Measurements from ENCODE around the gene EVC. TPM values are rescaled to one million over a fixed set of nuclear protein-coding genes. Genes with fewer than 3 reads are reported as not detected.

Gene EVC
- total RNA-seq, 2 experiments from 2014 or later, result 0.17 TPM; not detected in 1

DNA sequence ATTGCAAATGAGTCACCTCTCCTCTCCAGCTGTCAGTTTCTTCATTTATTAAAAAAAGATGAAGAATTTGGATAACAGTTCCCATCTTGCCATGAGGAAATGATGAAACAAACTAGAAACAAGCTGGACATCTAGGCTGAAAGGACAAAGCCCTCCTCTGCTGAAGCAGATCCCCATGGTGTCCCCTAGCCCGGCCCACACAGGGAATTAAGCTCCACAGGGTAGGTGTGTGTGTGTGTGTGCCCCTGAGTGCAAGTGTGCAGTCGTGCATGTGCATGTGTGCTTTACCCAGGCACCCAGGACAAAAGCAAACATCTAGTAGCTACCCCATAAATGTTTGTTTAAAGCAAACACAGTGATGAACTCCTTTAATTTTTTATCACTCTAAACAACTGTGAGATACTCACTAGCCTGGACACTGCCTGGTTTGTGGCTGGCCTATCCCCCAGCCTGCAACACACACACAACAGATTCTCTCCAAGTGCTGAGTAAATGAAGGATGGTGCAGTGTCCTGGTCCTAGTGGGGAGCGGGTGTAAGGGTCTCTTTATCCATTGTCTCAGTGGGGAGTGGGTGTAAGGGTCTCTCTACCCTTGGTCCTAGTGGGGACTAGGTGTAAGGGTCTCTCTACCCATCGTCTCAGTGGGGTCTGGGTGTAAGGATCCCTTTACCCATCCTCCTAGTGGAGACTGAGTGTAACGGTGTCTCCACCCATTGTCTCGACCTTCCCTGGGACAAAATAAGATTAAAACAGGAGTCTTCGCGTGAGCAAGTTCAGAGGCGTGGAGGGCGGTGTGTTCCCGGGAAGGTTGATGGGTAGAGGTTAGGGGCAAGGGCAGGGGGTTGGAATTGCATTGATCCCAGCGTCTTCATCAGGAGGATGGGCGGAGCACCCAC, 688 bp upstream of the EVC start:
- H3K4me1 Mint-ChIP-seq (ENCODE audit: low read depth), result peaks cover 12% of the 10 kb centered on the region
- H3K36me3 Mint-ChIP-seq (ENCODE audit: low read depth), result peaks cover 4% of the 10 kb centered on the region
- H3K4me3 Mint-ChIP-seq, result peak overlapping the region; percentile 44
- no peak overlapping the region for H3K27ac Mint-ChIP-seq
- CTCF ChIA-PET, result no interaction called here
- peaks cover 43% of the 10 kb centered on the region for H3K27me3 Mint-ChIP-seq (ENCODE audit: low read depth)
- no peak for DNase-seq
- intact Hi-C loops (cut with micrococcal nuclease), result no loop called here
- peaks cover 13% of the 10 kb centered on the region for H3K9me3 Mint-ChIP-seq

DNA sequence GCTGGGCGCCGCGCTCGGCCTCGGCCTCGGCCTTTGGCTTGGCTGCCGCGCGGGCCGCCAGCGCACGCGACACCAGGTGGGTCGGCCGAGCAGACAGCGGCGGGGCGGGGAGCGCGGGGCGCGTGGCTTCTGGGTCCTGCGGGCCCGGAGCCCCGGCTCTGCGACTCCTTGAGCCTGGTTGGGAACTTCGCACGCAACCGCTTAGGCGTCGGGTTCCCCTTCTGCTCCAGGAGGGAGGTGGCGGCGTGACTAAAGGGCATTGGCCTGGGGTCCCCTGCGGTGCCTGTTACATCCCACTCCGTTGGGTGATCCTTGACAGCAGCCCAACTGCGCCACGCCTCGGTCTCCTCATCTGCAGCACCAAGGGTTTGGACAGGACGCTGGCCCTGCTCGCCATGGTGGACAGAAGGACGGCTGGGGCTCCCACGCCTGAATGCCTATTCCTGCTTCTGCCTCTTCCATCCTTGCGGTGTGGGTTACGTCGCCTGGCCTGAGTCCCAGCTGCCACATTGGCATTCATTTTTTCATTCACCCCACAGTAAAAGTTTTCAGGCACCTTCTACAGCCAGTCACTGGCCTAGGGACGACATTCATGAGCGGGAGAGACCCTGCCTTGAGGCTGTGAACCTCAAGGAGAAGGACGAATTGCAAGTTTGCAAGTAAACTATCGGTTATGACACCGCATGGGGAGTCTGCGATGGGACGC, 631 bp downstream of the EVC start:
- intact Hi-C loops (cut with micrococcal nuclease), result no loop called here
- Mint-ChIP-seq H3K27ac (no peak overlapping the region), H3K27me3 (ENCODE audit: low read depth) (peaks cover 39% of the 10 kb centered on the region)

DNA sequence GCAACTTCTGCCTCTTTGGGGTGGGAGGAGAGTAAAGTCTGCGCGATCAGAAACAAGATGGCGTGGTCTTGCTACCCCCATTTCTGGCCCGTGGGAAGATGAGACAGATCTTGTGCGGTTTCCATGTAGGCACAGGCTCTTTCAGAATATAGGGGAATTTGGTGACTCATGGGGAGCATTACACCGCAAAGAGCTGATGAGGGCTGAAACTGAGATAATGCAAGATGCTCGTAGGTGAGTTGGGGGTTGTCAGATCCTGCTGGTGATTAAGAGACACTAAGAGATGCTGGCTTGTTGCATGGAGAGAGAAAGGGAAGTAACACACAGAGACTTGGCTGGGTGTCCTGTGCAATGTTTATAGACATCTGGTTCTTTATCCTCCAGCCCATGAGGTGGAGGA, 1.5 kb downstream of the EVC start:
- CTCF ChIA-PET, result no interaction called here

More for the DNA sequence above, 631 bp downstream of the EVC start:
- CTCF ChIA-PET, result no interaction called here
- DNase-seq, result no peak
- H3K36me3 Mint-ChIP-seq (ENCODE audit: low read depth), result peaks cover 4% of the 10 kb centered on the region
- peaks cover 18% of the 10 kb centered on the region for H3K9me3 Mint-ChIP-seq
- H3K4me3 Mint-ChIP-seq, result no peak overlapping the region
- peaks cover 12% of the 10 kb centered on the region for H3K4me1 Mint-ChIP-seq (ENCODE audit: low read depth)

DNA sequence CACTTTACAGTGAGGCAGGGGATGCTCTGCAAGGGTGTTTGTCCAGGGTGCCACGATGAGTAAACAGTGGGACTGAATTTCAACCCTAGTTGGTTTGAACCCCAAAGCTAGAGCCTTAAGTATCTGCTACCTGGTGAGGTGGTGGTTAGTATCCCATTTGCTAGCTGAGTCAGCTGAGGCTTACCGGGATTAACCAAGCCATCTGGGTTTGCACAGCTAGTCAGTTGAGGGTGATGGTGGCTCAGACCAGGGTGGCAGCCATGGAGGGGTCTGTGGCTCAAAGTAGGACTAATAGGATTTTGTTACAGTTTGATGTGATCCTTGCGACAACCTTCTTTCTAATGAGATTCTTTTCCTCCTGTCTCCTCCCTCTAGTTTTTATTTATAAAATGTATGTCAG, 1.9 kb downstream of the EVC start:
- Mint-ChIP-seq H3K27ac (no peak overlapping the region), H3K27me3 (ENCODE audit: low read depth) (peaks cover 28% of the 10 kb centered on the region), H3K4me1 (ENCODE audit: low read depth) (peaks cover 6% of the 10 kb centered on the region), H3K4me3 (no peak overlapping the region), H3K36me3 (ENCODE audit: low read depth) (peaks cover 4% of the 10 kb centered on the region), H3K9me3 (peaks cover 24% of the 10 kb centered on the region)
- intact Hi-C loops (cut with micrococcal nuclease), result no loop called here
- no peak for DNase-seq
- CTCF ChIA-PET, result no interaction called here

More for the DNA sequence above, 1.5 kb downstream of the EVC start:
- intact Hi-C loops (cut with micrococcal nuclease), result no loop called here
- peaks cover 4% of the 10 kb centered on the region for H3K36me3 Mint-ChIP-seq (ENCODE audit: low read depth)
- H3K4me1 Mint-ChIP-seq (ENCODE audit: low read depth), result peaks cover 8% of the 10 kb centered on the region
- peaks cover 24% of the 10 kb centered on the region for H3K9me3 Mint-ChIP-seq
- no peak for DNase-seq
- H3K4me3 Mint-ChIP-seq, result no peak overlapping the region
- H3K27me3 Mint-ChIP-seq (ENCODE audit: low read depth), result peaks cover 31% of the 10 kb centered on the region
- H3K27ac Mint-ChIP-seq, result no peak overlapping the region

DNA sequence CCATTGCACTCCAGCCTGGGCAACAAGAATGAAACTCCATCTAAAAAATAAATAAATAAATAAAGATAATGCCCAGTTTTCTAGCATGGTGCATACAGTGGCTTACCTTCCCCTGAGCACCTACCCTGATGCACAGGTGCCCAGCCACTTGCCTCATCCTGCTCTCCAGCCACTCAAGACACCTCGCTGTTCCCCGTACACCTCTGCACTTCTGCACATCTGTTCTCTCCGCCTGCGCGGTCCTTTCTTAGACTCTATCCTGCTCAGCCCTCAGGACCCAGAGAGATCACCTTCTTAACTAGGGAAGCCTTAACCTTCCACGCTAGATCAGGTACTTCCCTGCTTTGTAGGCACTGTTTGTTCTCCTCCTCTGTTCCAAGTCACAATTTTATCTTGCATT, 2.9 kb downstream of the EVC start:
- CTCF ChIA-PET, result no interaction called here
- no peak overlapping the region for H3K4me3 Mint-ChIP-seq

DNA sequence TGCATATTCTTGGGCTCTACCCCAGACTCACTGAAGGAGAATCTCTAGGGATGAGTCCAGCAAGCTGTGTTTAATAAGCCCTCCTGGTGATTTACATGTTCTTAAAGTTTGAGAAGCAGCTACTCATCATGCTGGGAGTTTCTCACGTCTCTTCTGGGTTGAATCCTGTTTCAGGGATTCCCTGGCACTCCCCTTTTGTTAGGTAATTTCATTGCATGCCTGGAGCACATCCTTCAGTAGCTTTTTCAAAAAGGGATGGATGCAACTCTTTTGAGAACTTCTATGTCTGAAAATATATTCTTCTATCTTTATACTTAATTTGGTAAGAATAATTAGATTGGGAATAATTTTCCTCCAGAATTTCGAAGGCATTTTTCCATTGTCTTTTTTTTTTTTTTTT, 4.4 kb downstream of the EVC start:
- intact Hi-C loops (cut with micrococcal nuclease), result no loop called here
- Mint-ChIP-seq H3K36me3 (ENCODE audit: low read depth) (peaks cover 4% of the 10 kb centered on the region), H3K4me3 (no peak overlapping the region), H3K4me1 (ENCODE audit: low read depth) (peaks cover 6% of the 10 kb centered on the region), H3K27me3 (ENCODE audit: low read depth) (peaks cover 20% of the 10 kb centered on the region), H3K27ac (no peak overlapping the region), H3K9me3 (peaks cover 26% of the 10 kb centered on the region)
- no peak for DNase-seq
- CTCF ChIA-PET, result no interaction called here

More for the DNA sequence above, 2.9 kb downstream of the EVC start:
- intact Hi-C loops (cut with micrococcal nuclease), result no loop called here
- no peak for DNase-seq
- peaks cover 24% of the 10 kb centered on the region for H3K9me3 Mint-ChIP-seq
- H3K27me3 Mint-ChIP-seq (ENCODE audit: low read depth), result peaks cover 28% of the 10 kb centered on the region
- H3K4me1 Mint-ChIP-seq (ENCODE audit: low read depth), result peaks cover 6% of the 10 kb centered on the region
- H3K27ac Mint-ChIP-seq, result no peak overlapping the region
- H3K36me3 Mint-ChIP-seq (ENCODE audit: low read depth), result peaks cover 4% of the 10 kb centered on the region

DNA sequence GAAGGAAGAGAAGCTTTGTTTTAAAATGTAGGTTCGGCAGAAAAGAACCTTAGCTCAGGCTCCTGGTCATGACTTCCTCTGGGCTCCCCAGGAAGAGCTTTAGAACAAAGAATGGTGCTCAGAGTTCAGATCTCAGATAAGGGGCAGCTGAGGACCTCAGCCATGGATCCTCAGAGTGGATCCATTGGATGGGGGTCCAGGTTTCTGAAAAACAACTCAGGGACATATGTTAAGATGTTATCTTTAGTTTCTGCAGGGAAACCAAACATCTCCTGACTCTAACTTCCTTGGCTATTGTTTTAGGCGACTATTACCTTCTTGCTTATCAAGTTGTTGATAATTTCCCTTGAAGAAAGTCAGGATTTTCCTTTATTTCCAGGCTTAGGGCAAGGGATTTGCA, 5.4 kb downstream of the EVC start:
- CTCF ChIA-PET, result no interaction called here
- intact Hi-C loops (cut with micrococcal nuclease), result no loop called here
- Mint-ChIP-seq H3K27me3 (ENCODE audit: low read depth) (peaks cover 15% of the 10 kb centered on the region), H3K27ac (no peak overlapping the region), H3K4me3 (no peak overlapping the region), H3K9me3 (peaks cover 26% of the 10 kb centered on the region), H3K36me3 (ENCODE audit: low read depth) (peaks cover 2% of the 10 kb centered on the region), H3K4me1 (ENCODE audit: low read depth) (peaks cover 2% of the 10 kb centered on the region)
- DNase-seq, result no peak

DNA sequence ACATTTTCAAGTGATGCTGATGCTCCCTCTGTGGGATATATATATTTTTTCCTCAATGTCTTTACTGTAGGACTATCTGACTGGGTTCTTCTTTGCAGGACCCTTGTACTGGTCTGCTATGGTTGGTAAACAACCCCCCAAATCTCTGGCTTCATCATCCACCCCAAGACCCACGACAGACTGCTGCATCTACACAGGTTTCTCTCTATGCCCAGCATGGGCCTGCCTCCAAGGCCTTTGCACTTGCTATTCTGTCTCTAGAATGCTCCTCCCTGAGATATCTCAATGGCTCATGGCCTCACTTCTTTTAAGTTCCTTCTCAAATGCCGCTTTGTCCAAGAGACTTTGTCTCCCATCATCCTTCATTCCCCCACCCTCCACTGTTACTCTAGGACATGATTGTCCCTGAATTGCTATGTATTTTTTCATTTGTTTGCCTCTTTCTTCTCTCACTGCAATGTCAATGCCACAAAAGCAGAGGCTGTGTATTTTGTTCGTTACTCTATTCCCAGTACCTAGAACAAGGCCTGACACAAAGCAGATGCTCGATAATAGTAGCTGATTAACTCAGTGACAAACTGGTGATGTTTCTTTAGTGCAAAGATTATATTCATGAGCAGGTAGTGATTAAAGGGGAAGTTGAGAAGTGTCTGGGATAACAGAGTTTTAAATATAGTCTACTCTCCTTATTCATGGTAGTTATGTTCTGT, 6.6 kb downstream of the EVC start:
- intact Hi-C loops (cut with micrococcal nuclease), result no loop called here
- Mint-ChIP-seq H3K27ac (no peak overlapping the region), H3K9me3 (peaks cover 22% of the 10 kb centered on the region), H3K27me3 (ENCODE audit: low read depth) (peaks cover 6% of the 10 kb centered on the region), H3K36me3 (ENCODE audit: low read depth) (peaks cover 2% of the 10 kb centered on the region), H3K4me1 (ENCODE audit: low read depth) (peaks cover 1% of the 10 kb centered on the region), H3K4me3 (no peak overlapping the region)
- no peak for DNase-seq
- CTCF ChIA-PET, result no interaction called here

DNA sequence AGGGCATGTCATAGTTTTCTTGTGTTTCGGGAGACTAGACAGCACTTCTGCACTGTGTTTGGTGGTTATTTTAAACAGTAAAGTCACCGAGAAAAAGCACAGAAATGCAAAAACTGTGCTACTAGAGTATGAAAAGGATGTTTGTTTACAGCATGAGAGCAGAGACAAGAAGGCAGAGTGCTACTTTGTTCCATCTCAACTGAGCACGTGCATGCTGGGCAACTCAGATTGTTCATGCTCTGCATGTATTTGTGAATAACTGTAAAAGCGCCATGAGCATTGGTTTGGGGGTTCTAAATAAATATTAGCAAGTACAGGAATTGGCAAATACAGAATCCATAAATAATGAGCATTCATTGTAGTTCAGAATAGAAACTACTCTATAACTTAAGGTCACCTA, 7.4 kb downstream of the EVC start:
- H3K4me3 Mint-ChIP-seq, result no peak overlapping the region
- CTCF ChIA-PET, result no interaction called here
- no peak for DNase-seq
- intact Hi-C loops (cut with micrococcal nuclease), result no loop called here
- peaks cover 22% of the 10 kb centered on the region for H3K9me3 Mint-ChIP-seq
- no peak overlapping the region for H3K27ac Mint-ChIP-seq
- H3K27me3 Mint-ChIP-seq (ENCODE audit: low read depth), result peaks cover 4% of the 10 kb centered on the region
- no peaks in the 10 kb centered on the region for H3K4me1 Mint-ChIP-seq (ENCODE audit: low read depth)
- peaks cover 2% of the 10 kb centered on the region for H3K36me3 Mint-ChIP-seq (ENCODE audit: low read depth)

DNA sequence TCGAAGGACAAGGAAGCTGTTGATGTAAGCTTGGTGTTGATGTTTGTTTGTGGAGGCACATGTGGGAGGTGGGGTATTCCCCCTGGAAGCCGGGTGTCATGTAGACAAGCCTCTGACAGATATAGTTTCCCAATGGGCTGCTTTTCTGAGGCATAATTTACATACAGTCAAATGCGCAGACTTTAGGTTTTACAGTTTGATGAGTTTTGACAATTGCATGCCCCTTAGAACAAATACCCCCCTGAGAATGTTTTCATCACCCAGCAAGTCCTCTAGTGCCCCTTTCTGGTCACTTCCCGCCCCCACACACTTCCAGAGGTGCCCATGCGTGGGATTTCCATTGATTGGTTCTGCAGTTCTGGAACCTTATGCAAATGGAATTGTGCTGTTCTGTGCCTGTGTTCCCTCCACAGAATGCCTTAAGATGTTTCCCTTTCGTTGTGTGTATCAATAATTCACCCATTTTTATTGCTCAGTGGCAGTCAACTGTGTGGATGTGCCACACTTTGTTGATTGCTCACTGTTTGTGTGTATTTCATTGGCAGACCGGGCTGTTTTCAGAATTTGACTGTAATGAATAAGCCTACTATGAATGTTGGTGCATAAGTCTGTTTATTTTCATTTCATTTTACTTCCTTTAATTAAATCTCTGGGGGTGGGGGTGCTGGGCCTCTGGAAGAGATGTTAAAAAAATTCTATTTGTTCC, 8.5 kb downstream of the EVC start:
- Mint-ChIP-seq H3K36me3 (ENCODE audit: low read depth) (peaks cover 2% of the 10 kb centered on the region), H3K27me3 (ENCODE audit: low read depth) (peaks cover 2% of the 10 kb centered on the region), H3K4me1 (ENCODE audit: low read depth) (no peaks in the 10 kb centered on the region), H3K4me3 (no peak overlapping the region), H3K9me3 (peaks cover 18% of the 10 kb centered on the region), H3K27ac (no peak overlapping the region)
- CTCF ChIA-PET, result no interaction called here
- intact Hi-C loops (cut with micrococcal nuclease), result no loop called here
- no peak for DNase-seq

DNA sequence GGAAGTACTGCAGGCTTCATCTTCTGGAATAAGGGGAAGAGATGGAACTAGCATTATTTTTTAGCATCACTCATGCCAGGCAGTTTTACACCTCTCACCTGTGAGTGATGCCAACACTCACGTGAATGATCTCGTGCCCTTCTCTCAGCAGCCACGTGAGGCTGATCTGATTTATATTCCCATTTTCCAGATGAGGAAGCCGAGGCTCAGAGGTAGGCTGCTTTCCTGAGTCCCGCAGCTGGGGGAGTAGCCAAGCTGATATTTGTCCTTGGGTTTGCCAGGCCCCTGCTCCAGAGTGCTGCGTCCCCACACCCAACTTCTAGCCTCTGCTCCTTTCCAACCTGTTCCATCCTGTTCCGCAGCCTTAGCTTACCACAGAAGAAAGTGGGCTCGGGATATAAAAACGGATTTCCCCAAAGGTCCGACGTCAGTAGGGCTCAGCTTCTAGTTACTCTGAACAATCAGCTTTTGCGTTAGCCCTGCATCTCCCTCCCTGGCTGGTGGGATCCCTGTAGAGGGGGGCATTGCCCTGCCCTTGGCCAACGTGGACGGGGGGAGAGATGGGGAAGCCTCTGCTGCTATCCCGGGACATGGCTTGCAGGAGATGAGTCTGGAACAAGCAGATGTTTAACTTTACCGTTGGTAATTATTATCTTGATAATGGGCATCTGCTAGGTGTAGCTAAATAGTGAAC, 9.3 kb downstream of the EVC start:
- peaks cover 2% of the 10 kb centered on the region for H3K27me3 Mint-ChIP-seq (ENCODE audit: low read depth)
- H3K9me3 Mint-ChIP-seq, result peaks cover 13% of the 10 kb centered on the region
- intact Hi-C loops (cut with micrococcal nuclease), result no loop called here
- no peak overlapping the region for H3K4me3 Mint-ChIP-seq
- H3K36me3 Mint-ChIP-seq (ENCODE audit: low read depth), result no peaks in the 10 kb centered on the region
- DNase-seq, result no peak
- CTCF ChIA-PET, result no interaction called here
- H3K27ac Mint-ChIP-seq, result no peak overlapping the region
- no peaks in the 10 kb centered on the region for H3K4me1 Mint-ChIP-seq (ENCODE audit: low read depth)

DNA sequence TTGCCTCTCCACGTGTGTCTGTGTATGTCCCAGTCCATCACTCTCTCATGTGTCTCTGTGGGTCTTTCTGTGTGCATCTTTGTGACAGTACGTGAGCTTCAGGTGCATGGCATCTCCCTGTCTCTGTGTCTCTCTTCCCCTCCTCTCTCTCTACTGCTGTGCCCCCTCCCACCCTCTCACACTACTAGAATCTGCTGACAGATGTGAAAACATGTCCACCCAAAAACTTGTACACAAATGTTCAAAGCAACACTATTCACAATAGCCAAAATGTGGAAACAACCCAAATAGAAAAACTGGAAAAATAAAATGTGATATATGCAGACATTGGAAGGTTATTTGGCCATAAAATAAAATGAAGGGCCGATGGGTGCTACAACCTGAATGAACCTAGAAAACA, 10.0 kb downstream of the EVC start:
- no peak overlapping the region for H3K27ac Mint-ChIP-seq
- no peak for DNase-seq
- intact Hi-C loops (cut with micrococcal nuclease), result no loop called here
- H3K4me1 Mint-ChIP-seq (ENCODE audit: low read depth), result no peaks in the 10 kb centered on the region
- H3K9me3 Mint-ChIP-seq, result peaks cover 10% of the 10 kb centered on the region
- peaks cover 2% of the 10 kb centered on the region for H3K27me3 Mint-ChIP-seq (ENCODE audit: low read depth)
- no peak overlapping the region for H3K4me3 Mint-ChIP-seq
- CTCF ChIA-PET, result no interaction called here
- H3K36me3 Mint-ChIP-seq (ENCODE audit: low read depth), result no peaks in the 10 kb centered on the region

Data from activated naive CD4-positive, alpha-beta T cell treated with anti-CD3 and anti-CD28 coated beads for 36 hours (primary cell).